IMR-90 (cell line): ENCODE measurements around the gene AUTS2.

Source experiments
- BHLHE40 ChIP-seq: fragments of 150-350 bp; IDR thresholded peaks from 2 replicates; pipeline ENCODE4 v1.6.1; 2016; ENCODE audit warnings: mild to moderate bottlenecking, low read depth, low read length
- CEBPB ChIP-seq: IDR thresholded peaks from 2 replicates; pipeline ENCODE4 v1.6.1; 2012; ENCODE audit warnings: low read depth, low read length, improper control_type of control experiment
- CHD1 ChIP-seq: IDR thresholded peaks from 2 replicates; pipeline ENCODE4 v1.6.1; 2012; ENCODE audit warnings: low read depth, low read length, improper control_type of control experiment
- CTCF ChIP-seq: conservative IDR thresholded peaks from 2 replicates; pipeline ENCODE4 v1.5.1; 2012; ENCODE audit warnings: mild to moderate bottlenecking, low read depth, low read length, improper control_type of control experiment
- FOS ChIP-seq: fragments of 150-350 bp; IDR thresholded peaks from 2 replicates; pipeline ENCODE4 v1.6.1; 2016; ENCODE audit warnings: low read depth, low read length
- MAZ ChIP-seq: IDR thresholded peaks from 2 replicates; pipeline ENCODE4 v1.6.1; 2012; ENCODE audit warnings: low read depth, mild to moderate bottlenecking, low read length, improper control_type of control experiment, moderate library complexity, borderline replicate concordance
- MXI1 ChIP-seq: IDR thresholded peaks from 2 replicates; pipeline ENCODE4 v1.6.1; 2012; ENCODE audit warnings: low read depth, mild to moderate bottlenecking, low read length, moderate library complexity, borderline replicate concordance
- NFE2L2 ChIP-seq: fragments of 150-350 bp; IDR thresholded peaks from 2 replicates; pipeline ENCODE4 v1.6.1; 2016; ENCODE audit warnings: low read depth, mild to moderate bottlenecking, low read length
- POLR2A ChIP-seq: IDR thresholded peaks from 2 replicates; pipeline ENCODE4 v1.6.1; 2012; ENCODE audit warnings: mild to moderate bottlenecking, low read depth, low read length
- RAD21 ChIP-seq: IDR thresholded peaks from 2 replicates; pipeline ENCODE4 v1.6.1; 2012; ENCODE audit warnings: low read length, improper control_type of control experiment
- RCOR1 ChIP-seq: IDR thresholded peaks from 2 replicates; pipeline ENCODE4 v1.6.1; 2012; ENCODE audit warnings: mild to moderate bottlenecking, low read length, improper control_type of control experiment; ENCODE audit not compliant: insufficient replicate concordance
- RFX5 ChIP-seq: IDR thresholded peaks from 2 replicates; pipeline ENCODE4 v1.8.0; 2012; ENCODE audit warnings: low read depth, mild to moderate bottlenecking, low read length, moderate library complexity
- TF ChIP-seq, protein P1 (sequence below): fragments of 150-350 bp; IDR thresholded peaks from 2 replicates; pipeline ENCODE4 v1.6.1; 2017; ENCODE audit warnings: mild to moderate bottlenecking, antibody characterized with exemption, low read length, low read depth
- TF ChIP-seq, protein P2 (sequence below): fragments of 150-350 bp; IDR thresholded peaks from 2 replicates; pipeline ENCODE4 v1.6.1; 2016; ENCODE audit warnings: low read depth, mild to moderate bottlenecking, low read length, moderate library complexity, borderline replicate concordance

DNA sequence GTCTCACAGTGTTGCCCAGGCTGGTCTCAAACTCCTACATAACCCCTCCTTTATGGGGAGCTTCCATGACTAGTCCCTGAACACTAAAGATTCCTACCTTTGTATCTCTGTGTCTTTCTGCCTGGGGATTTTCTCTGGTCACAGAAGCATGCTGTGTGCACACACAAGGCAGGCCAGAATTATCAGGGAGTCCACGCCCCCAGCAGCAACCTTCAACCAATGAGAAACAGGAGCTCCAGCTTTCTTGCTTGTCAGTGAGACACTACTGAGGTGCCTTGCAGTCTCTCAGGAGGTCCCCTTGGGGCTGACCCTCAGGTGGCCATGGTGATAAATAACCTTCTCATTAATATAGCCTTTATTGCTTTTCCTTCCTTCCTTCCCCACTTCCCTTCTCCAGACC lies 45.1 kb upstream of the AUTS2 start:
- TF ChIP-seq CTCF (no peak), BHLHE40 (no peak), POLR2A (no peak), MXI1 (no peak), FOS (no peak), RCOR1 (no peak), RFX5 (no peak), CHD1 (no peak), RAD21 (no peak), MAZ (no peak), NFE2L2 (no peak), CEBPB (no peak)
- TF ChIP-seq, protein P1, sequence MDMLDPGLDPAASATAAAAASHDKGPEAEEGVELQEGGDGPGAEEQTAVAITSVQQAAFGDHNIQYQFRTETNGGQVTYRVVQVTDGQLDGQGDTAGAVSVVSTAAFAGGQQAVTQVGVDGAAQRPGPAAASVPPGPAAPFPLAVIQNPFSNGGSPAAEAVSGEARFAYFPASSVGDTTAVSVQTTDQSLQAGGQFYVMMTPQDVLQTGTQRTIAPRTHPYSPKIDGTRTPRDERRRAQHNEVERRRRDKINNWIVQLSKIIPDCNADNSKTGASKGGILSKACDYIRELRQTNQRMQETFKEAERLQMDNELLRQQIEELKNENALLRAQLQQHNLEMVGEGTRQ = no peak
- TF ChIP-seq, protein P2, sequence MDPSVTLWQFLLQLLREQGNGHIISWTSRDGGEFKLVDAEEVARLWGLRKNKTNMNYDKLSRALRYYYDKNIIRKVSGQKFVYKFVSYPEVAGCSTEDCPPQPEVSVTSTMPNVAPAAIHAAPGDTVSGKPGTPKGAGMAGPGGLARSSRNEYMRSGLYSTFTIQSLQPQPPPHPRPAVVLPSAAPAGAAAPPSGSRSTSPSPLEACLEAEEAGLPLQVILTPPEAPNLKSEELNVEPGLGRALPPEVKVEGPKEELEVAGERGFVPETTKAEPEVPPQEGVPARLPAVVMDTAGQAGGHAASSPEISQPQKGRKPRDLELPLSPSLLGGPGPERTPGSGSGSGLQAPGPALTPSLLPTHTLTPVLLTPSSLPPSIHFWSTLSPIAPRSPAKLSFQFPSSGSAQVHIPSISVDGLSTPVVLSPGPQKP = no peak
